Loucy (cell line): ENCODE data around the gene CCDC43.

ENCODE experiments used
- EZH2phosphoT487 ChIP-seq: fragments of 200-600 bp; IDR thresholded peaks from 2 replicates; pipeline ENCODE4 v1.6.1; 2018; ENCODE audit warnings: antibody characterized with exemption, mild to moderate bottlenecking, moderate library complexity, borderline replicate concordance
- TF ChIP-seq, protein P1 (sequence below): fragments of 200-600 bp; sonication (generic); conservative IDR thresholded peaks from 2 replicates; pipeline ENCODE4 v1.5.1; 2014; ENCODE audit warnings: mild to moderate bottlenecking, antibody characterized with exemption, low read length

- TF ChIP-seq, protein P1, sequence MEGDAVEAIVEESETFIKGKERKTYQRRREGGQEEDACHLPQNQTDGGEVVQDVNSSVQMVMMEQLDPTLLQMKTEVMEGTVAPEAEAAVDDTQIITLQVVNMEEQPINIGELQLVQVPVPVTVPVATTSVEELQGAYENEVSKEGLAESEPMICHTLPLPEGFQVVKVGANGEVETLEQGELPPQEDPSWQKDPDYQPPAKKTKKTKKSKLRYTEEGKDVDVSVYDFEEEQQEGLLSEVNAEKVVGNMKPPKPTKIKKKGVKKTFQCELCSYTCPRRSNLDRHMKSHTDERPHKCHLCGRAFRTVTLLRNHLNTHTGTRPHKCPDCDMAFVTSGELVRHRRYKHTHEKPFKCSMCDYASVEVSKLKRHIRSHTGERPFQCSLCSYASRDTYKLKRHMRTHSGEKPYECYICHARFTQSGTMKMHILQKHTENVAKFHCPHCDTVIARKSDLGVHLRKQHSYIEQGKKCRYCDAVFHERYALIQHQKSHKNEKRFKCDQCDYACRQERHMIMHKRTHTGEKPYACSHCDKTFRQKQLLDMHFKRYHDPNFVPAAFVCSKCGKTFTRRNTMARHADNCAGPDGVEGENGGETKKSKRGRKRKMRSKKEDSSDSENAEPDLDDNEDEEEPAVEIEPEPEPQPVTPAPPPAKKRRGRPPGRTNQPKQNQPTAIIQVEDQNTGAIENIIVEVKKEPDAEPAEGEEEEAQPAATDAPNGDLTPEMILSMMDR: no peak
- no peak for TF ChIP-seq EZH2phosphoT487
These were observed 24.7 kb downstream of the CCDC43 start for GRCh38 chr17:44664867-44665266.
